Smooth muscle cell (in vitro differentiated cells): ENCODE measurements around the gene MFAP4. TPM values are rescaled to one million over a fixed set of nuclear protein-coding genes. Genes with fewer than 3 reads are reported as not detected.

Experiments
- DNase-seq: peaks from one replicate; lab custom pipeline; 2025; ENCODE audit not compliant: unreplicated experiment; lab: John Stamatoyannopoulos, UW
- H2AFZ ChIP-seq: fragments of 200-600 bp; sonication (generic); 2 replicates; pipeline ENCODE4 v1.6.0; 2016; ENCODE audit warnings: antibody characterized with exemption, low read depth, mild to moderate bottlenecking
- H3F3A ChIP-seq: fragments of 200-600 bp; sonication (generic); 2 replicates; pipeline ENCODE4 v1.6.0; 2017; ENCODE audit warnings: antibody characterized with exemption, low read depth
- H3K27ac ChIP-seq: fragments of 200-600 bp; sonication (generic); 2 replicates; pipeline ENCODE4 v1.5.1; 2016; ENCODE audit warnings: low read depth, mild to moderate bottlenecking
- H3K27me3 ChIP-seq: fragments of 200-600 bp; sonication (generic); 2 replicates; pipeline ENCODE4 v1.6.1; 2016; ENCODE audit warnings: low read depth, mild to moderate bottlenecking
- H3K36me3 ChIP-seq: fragments of 200-600 bp; sonication (generic); 2 replicates; pipeline ENCODE4 v1.5.1; 2016; ENCODE audit warnings: low read depth
- H3K4me1 ChIP-seq: fragments of 200-600 bp; sonication (generic); 2 replicates; pipeline ENCODE4 v1.5.1; 2016; ENCODE audit warnings: low read depth
- H3K4me2 ChIP-seq: fragments of 200-600 bp; sonication (generic); 2 replicates; pipeline ENCODE4 v1.6.0; 2016; ENCODE audit warnings: mild to moderate bottlenecking
- H3K4me3 ChIP-seq: fragments of 200-600 bp; sonication (generic); 2 replicates; pipeline ENCODE4 v1.5.1; 2016; ENCODE audit warnings: mild to moderate bottlenecking
- H3K79me2 ChIP-seq: fragments of 200-600 bp; sonication (generic); 2 replicates; pipeline ENCODE4 v1.6.0; 2016; ENCODE audit warnings: low read depth, mild to moderate bottlenecking
- H3K9ac ChIP-seq: fragments of 200-600 bp; sonication (generic); 2 replicates; pipeline ENCODE4 v1.6.0; 2016; ENCODE audit warnings: low read depth
- H3K9me3 ChIP-seq: fragments of 200-600 bp; sonication (generic); replicated peaks from 2 replicates; pipeline ENCODE4 v1.5.1; 2016; ENCODE audit warnings: low read depth
- H4K20me1 ChIP-seq: fragments of 200-600 bp; sonication (generic); 2 replicates; pipeline ENCODE4 v1.6.0; 2016; ENCODE audit warnings: low read depth
- WGBS: methylation state at CpG from one replicate; pipeline ENCODE4 v1.1.7; 2016; ENCODE audit warnings: low lambda C conversion rate; 5-methylcytosine and 5-hydroxymethylcytosine counted together
- polyA plus RNA-seq: library from polyadenylated mRNA; unstranded; fragments of >200 nt; fragmentation: Nextera tagmentation; extraction: Ambion mirVana; gene quantifications from 2 replicates; pipeline ENCODE4 v1.2.1, GENCODE V29; 2016
- total RNA-seq: library from RNA; depleted of rRNA; stranded (reverse); fragments of >200 nt; gene quantifications from 2 replicates; pipeline ENCODE4 v1.2.3, GENCODE V29; 2014
- TF ChIP-seq, protein P1 (sequence below): fragments of 200-600 bp; sonication (generic); IDR thresholded peaks from 2 replicates; pipeline ENCODE4 v1.5.1; 2017; ENCODE audit warnings: borderline replicate concordance, mild to moderate bottlenecking, antibody characterized with exemption; ENCODE audit not compliant: insufficient read depth, poor library complexity, severe bottlenecking

Gene MFAP4
- total and polyA plus RNA-seq, 2 experiments from 2014 or later = 580 to 1,738 TPM

DNA sequence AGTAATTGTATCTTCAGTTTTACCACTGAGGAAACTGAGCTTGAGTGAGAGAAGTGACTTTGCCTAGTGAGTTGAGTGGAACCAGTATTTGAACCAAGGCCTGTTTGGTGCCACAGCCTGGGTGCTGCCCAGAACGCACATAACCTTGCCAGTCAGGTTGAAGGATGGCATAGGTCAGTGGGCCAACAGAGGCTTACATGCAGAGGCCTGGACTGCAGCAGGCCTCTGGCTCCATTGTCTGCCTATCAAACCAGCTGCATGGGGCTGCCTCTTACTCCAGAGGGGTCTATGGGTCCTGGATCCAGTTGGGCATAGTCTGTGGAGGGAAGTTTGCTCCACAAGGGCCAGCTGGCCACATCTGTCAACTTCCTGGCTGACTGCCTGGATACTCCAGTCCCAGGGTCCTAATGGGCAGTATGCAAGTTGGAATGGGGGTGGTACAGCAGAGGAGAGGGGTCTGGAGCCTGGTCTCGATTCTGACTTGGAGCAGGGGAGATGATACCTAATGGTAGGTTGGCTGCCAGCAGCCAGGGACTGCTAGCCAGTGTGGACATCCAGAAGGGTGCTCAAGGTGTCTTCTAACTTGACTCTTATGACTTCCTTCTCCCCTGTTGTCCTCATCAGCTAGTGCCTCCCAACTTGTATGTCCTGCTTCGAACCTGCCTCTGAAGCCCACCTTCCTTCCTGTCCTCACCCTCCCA lies 12.9 kb upstream of the MFAP4 start:
- no peaks in the 10 kb centered on the region for H4K20me1 ChIP-seq
- peaks cover 20% of the 10 kb centered on the region for H3F3A ChIP-seq
- H3K27ac ChIP-seq = no peak overlapping the region
- H3K4me2 ChIP-seq = no peak overlapping the region
- H3K9ac ChIP-seq = no peak overlapping the region
- TF ChIP-seq, protein P1, sequence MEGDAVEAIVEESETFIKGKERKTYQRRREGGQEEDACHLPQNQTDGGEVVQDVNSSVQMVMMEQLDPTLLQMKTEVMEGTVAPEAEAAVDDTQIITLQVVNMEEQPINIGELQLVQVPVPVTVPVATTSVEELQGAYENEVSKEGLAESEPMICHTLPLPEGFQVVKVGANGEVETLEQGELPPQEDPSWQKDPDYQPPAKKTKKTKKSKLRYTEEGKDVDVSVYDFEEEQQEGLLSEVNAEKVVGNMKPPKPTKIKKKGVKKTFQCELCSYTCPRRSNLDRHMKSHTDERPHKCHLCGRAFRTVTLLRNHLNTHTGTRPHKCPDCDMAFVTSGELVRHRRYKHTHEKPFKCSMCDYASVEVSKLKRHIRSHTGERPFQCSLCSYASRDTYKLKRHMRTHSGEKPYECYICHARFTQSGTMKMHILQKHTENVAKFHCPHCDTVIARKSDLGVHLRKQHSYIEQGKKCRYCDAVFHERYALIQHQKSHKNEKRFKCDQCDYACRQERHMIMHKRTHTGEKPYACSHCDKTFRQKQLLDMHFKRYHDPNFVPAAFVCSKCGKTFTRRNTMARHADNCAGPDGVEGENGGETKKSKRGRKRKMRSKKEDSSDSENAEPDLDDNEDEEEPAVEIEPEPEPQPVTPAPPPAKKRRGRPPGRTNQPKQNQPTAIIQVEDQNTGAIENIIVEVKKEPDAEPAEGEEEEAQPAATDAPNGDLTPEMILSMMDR = no peak
- H3K36me3 ChIP-seq = no peaks in the 10 kb centered on the region
- 91% methylated on average over 3 of the region's 3 CpGs for WGBS
- no peaks in the 10 kb centered on the region for H3K27me3 ChIP-seq
- H3K9me3 ChIP-seq = no peaks in the 10 kb centered on the region
- H3K4me3 ChIP-seq = no peak overlapping the region
- no peaks in the 10 kb centered on the region for H3K79me2 ChIP-seq
- H3K4me1 ChIP-seq = peaks cover 7% of the 10 kb centered on the region
- H2AFZ ChIP-seq = no peak overlapping the region
- no peak for DNase-seq

GRCh38 chr17:19398301-19399181 lies 11.6 kb upstream of the MFAP4 start:
- no peak for DNase-seq
- H2AFZ ChIP-seq = no peak overlapping the region
- H3K27me3 ChIP-seq = no peaks in the 10 kb centered on the region
- no peaks in the 10 kb centered on the region for H3K79me2 ChIP-seq
- H3K4me1 ChIP-seq = peaks cover 7% of the 10 kb centered on the region
- H3K9me3 ChIP-seq = no peaks in the 10 kb centered on the region
- no peaks in the 10 kb centered on the region for H4K20me1 ChIP-seq
- peaks cover 29% of the 10 kb centered on the region for H3F3A ChIP-seq
- no peak overlapping the region for H3K4me3 ChIP-seq
- H3K27ac ChIP-seq = no peak overlapping the region
- no peaks in the 10 kb centered on the region for H3K36me3 ChIP-seq
- H3K4me2 ChIP-seq = peak overlapping the region; percentile 0
- 53% methylated on average over 2 of the region's 2 CpGs for WGBS
- no peak overlapping the region for H3K9ac ChIP-seq
- TF ChIP-seq, protein P1 = no peak

DNA sequence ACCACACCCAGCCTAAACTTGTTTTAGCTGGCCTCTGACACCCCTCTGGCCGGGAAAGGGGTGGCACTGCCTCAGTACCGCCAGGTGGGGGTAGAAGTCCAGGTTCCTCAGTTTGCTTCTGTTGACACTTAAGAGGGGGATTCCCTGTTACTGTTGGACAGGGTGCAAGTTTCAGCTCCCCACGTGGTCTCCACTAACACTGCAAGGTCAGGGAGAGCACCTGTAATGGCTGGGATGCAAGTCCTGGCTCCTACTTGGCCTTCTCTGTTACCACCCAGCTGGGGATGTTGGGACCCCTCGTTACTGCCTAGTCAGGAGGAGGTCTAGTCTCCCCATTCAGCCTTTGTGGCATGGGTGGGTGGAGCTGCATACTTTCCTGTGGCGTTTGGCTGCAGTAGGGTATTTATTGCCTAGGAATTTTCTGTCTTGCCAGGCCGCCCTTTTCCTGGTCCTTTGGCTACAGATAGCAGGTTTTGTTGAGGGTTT lies 10.6 kb upstream of the MFAP4 start:
- WGBS = 55% methylated on average over 6 of the region's 6 CpGs
- no peak overlapping the region for H3K9ac ChIP-seq
- no peak for DNase-seq
- H3K27ac ChIP-seq = no peak overlapping the region
- no peak overlapping the region for H3K4me3 ChIP-seq
- H2AFZ ChIP-seq = no peak overlapping the region
- no peaks in the 10 kb centered on the region for H3K36me3 ChIP-seq
- no peaks in the 10 kb centered on the region for H3K9me3 ChIP-seq
- H3K4me1 ChIP-seq = peaks cover 11% of the 10 kb centered on the region
- no peaks in the 10 kb centered on the region for H3K79me2 ChIP-seq
- no peaks in the 10 kb centered on the region for H4K20me1 ChIP-seq
- H3F3A ChIP-seq = peaks cover 31% of the 10 kb centered on the region
- TF ChIP-seq, protein P1 = no peak
- no peaks in the 10 kb centered on the region for H3K27me3 ChIP-seq
- H3K4me2 ChIP-seq = no peak overlapping the region
